IMR-90 (cell line): ENCODE data around the gene NR2C1. TPM values are rescaled to one million over a fixed set of nuclear protein-coding genes. Genes with fewer than 3 reads are reported as not detected.

ENCODE experiments used
- ATAC-seq: fragments of 200-7000 bp; cut with Tn5 transposase; 2 replicates; pipeline ENCODE4 v1.9.1; 2020; ENCODE audit warnings: low read depth, mild to moderate bottlenecking, moderate library complexity
- BruUV-seq: library from RNA; stranded (reverse); fragments of 400-500 nt; replicated peaks from 2 replicates; lab custom pipeline; 2021; lab: Mats Ljungman, UMichigan
- CTCF ChIA-PET: fragments of 300-600 bp; formaldehyde crosslinking; extraction: SDS; loops from one replicate; lab custom pipeline; 2021; ENCODE audit warnings: antibody characterized with exemption; lab: Yijun Ruan, JAX
- POLR2A ChIA-PET: fragments of 300-600 bp; sonication (Branson Sonifier 250); formaldehyde crosslinking; loops from one replicate; lab custom pipeline; 2022; ENCODE audit warnings: antibody characterized with exemption; ENCODE audit not compliant: unreplicated experiment; lab: Charles Lee
- DNase-seq: peaks from one replicate; pipeline ENCODE4 v3.0.0; 2013
- H2AFZ ChIP-seq: replicated peaks from 2 replicates; pipeline ENCODE3; 2013; ENCODE audit warnings: low read length, mild to moderate bottlenecking; ENCODE audit not compliant: poor library complexity
- H2AK5ac ChIP-seq: 2 replicates; pipeline ENCODE4 v1.6.1; 2013; ENCODE audit warnings: low read depth, low read length, inconsistent platforms
- H2AK9ac ChIP-seq: replicated peaks from 2 replicates; pipeline ENCODE3; 2013; ENCODE audit warnings: mild to moderate bottlenecking, low read depth, low read length, moderate library complexity; ENCODE audit not compliant: poor library complexity
- H2BK120ac ChIP-seq: 2 replicates; pipeline ENCODE4 v1.6.1; 2013; ENCODE audit warnings: low read depth, low read length, inconsistent platforms
- H2BK15ac ChIP-seq: 3 replicates; pipeline ENCODE4 v1.6.1; 2013; ENCODE audit warnings: low read depth, low read length, inconsistent platforms
- H2BK20ac ChIP-seq: 2 replicates; pipeline ENCODE4 v1.6.1; 2013; ENCODE audit warnings: low read depth, mild to moderate bottlenecking, inconsistent platforms, low read length, moderate library complexity
- H2BK5ac ChIP-seq: 2 replicates; pipeline ENCODE4 v1.6.1; 2013; ENCODE audit warnings: mild to moderate bottlenecking, low read depth, low read length, inconsistent platforms; ENCODE audit not compliant: poor library complexity, severe bottlenecking
- H3K14ac ChIP-seq: replicated peaks from 2 replicates; pipeline ENCODE4 v1.6.1; 2013; ENCODE audit warnings: low read depth, low read length, inconsistent platforms
- H3K18ac ChIP-seq: 2 replicates; pipeline ENCODE4 v1.6.1; 2013; ENCODE audit warnings: low read depth, low read length, control low read depth
- H3K23ac ChIP-seq: 2 replicates; pipeline ENCODE4 v1.6.1; 2013; ENCODE audit warnings: low read depth, low read length, inconsistent platforms
- H3K27ac ChIP-seq: 2 replicates; pipeline ENCODE4 v1.5.1; 2013; ENCODE audit warnings: mild to moderate bottlenecking, control low read depth, low read length; ENCODE audit not compliant: insufficient read depth
- H3K27me3 ChIP-seq: 2 replicates; pipeline ENCODE4 v1.6.1; 2013; ENCODE audit warnings: low read length; ENCODE audit not compliant: control insufficient read depth, insufficient read depth
- H3K36me3 ChIP-seq: 2 replicates; pipeline ENCODE4 v1.6.1; 2013; ENCODE audit warnings: low read length, mixed read lengths; ENCODE audit not compliant: control insufficient read depth, insufficient read depth
- H3K4ac ChIP-seq: 2 replicates; pipeline ENCODE4 v1.6.1; 2013; ENCODE audit warnings: low read depth, low read length, inconsistent platforms
- H3K4me1 ChIP-seq: 2 replicates; pipeline ENCODE4 v1.6.1; 2013; ENCODE audit warnings: low read length, mixed read lengths; ENCODE audit not compliant: control insufficient read depth, insufficient read depth
- H3K4me2 ChIP-seq: 2 replicates; pipeline ENCODE4 v1.6.1; 2013; ENCODE audit warnings: low read depth, mild to moderate bottlenecking, control low read depth, low read length, moderate library complexity
- H3K4me3 ChIP-seq: 2 replicates; pipeline ENCODE4 v1.5.1; 2013; ENCODE audit warnings: low read depth, mild to moderate bottlenecking, control low read depth, low read length, moderate library complexity; ENCODE audit not compliant: insufficient read depth
- H3K56ac ChIP-seq: 2 replicates; pipeline ENCODE4 v1.6.1; 2013; ENCODE audit warnings: low read length, inconsistent platforms; ENCODE audit not compliant: insufficient read depth; ENCODE audit errors: extremely low read depth
- H3K79me1 ChIP-seq, 2 experiments: 2 replicates each; pipeline ENCODE4 v1.6.1; 2013; ENCODE audit warnings: low read length in 2 of 2, inconsistent platforms in 1 of 2, low read depth in 1 of 2
- H3K9ac ChIP-seq: 2 replicates; pipeline ENCODE4 v1.6.1; 2013; ENCODE audit warnings: low read depth, low read length, control low read depth
- H3K9me1 ChIP-seq: 2 replicates; pipeline ENCODE4 v1.6.1; 2013; ENCODE audit warnings: low read length, inconsistent platforms; ENCODE audit not compliant: insufficient read depth
- H3K9me3 ChIP-seq: 2 replicates; pipeline ENCODE4 v1.6.1; 2013; ENCODE audit warnings: low read length; ENCODE audit not compliant: control insufficient read depth, insufficient read depth
- H4K20me1 ChIP-seq: 2 replicates; pipeline ENCODE4 v1.6.1; 2013; ENCODE audit warnings: low read length, inconsistent platforms; ENCODE audit not compliant: insufficient read depth
- H4K5ac ChIP-seq: 2 replicates; pipeline ENCODE4 v1.6.1; 2013; ENCODE audit warnings: mild to moderate bottlenecking, low read depth, low read length, control low read depth
- H4K8ac ChIP-seq, 2 experiments: 2 replicates each; pipeline ENCODE4 v1.6.1; 2013; ENCODE audit warnings: low read depth in 2 of 2, low read length in 2 of 2, control low read depth in 1 of 2, inconsistent platforms in 1 of 2
- H4K91ac ChIP-seq: 2 replicates; pipeline ENCODE4 v1.6.1; 2013; ENCODE audit warnings: low read depth, low read length, inconsistent platforms; ENCODE audit not compliant: insufficient read depth
- BHLHE40 ChIP-seq: fragments of 150-350 bp; IDR thresholded peaks from 2 replicates; pipeline ENCODE4 v1.6.1; 2016; ENCODE audit warnings: mild to moderate bottlenecking, low read depth, low read length
- CEBPB ChIP-seq: IDR thresholded peaks from 2 replicates; pipeline ENCODE4 v1.6.1; 2012; ENCODE audit warnings: low read depth, low read length, improper control_type of control experiment
- CHD1 ChIP-seq: IDR thresholded peaks from 2 replicates; pipeline ENCODE4 v1.6.1; 2012; ENCODE audit warnings: low read depth, low read length, improper control_type of control experiment
- FOS ChIP-seq: fragments of 150-350 bp; IDR thresholded peaks from 2 replicates; pipeline ENCODE4 v1.6.1; 2016; ENCODE audit warnings: low read depth, low read length
- MAFK ChIP-seq: IDR thresholded peaks from 2 replicates; pipeline ENCODE4 v1.6.1; 2012; ENCODE audit warnings: low read depth, low read length, improper control_type of control experiment
- MAZ ChIP-seq: IDR thresholded peaks from 2 replicates; pipeline ENCODE4 v1.6.1; 2012; ENCODE audit warnings: low read depth, mild to moderate bottlenecking, low read length, improper control_type of control experiment, moderate library complexity, borderline replicate concordance
- MXI1 ChIP-seq: IDR thresholded peaks from 2 replicates; pipeline ENCODE4 v1.6.1; 2012; ENCODE audit warnings: low read depth, mild to moderate bottlenecking, low read length, moderate library complexity, borderline replicate concordance
- NFE2L2 ChIP-seq: fragments of 150-350 bp; IDR thresholded peaks from 2 replicates; pipeline ENCODE4 v1.6.1; 2016; ENCODE audit warnings: low read depth, mild to moderate bottlenecking, low read length
- RAD21 ChIP-seq: IDR thresholded peaks from 2 replicates; pipeline ENCODE4 v1.6.1; 2012; ENCODE audit warnings: low read length, improper control_type of control experiment
- RCOR1 ChIP-seq: IDR thresholded peaks from 2 replicates; pipeline ENCODE4 v1.6.1; 2012; ENCODE audit warnings: mild to moderate bottlenecking, low read length, improper control_type of control experiment; ENCODE audit not compliant: insufficient replicate concordance
- RFX5 ChIP-seq: IDR thresholded peaks from 2 replicates; pipeline ENCODE4 v1.8.0; 2012; ENCODE audit warnings: low read depth, mild to moderate bottlenecking, low read length, moderate library complexity
- SMC3 ChIP-seq: fragments of 150-350 bp; IDR thresholded peaks from 2 replicates; pipeline ENCODE4 v1.6.1; 2016; ENCODE audit warnings: low read depth, mild to moderate bottlenecking, antibody characterized with exemption, low read length, moderate library complexity
- WGBS, 2 experiments: methylation state at CpG; one replicate each; pipeline versions ENCODE4 v1.1.5 to v1.1.7; 2013; ENCODE audit warnings: missing lambda C conversion rate in 2 of 2; ENCODE audit not compliant: insufficient read length in 1 of 2; ENCODE audit errors: extremely low coverage in 2 of 2; 5-methylcytosine and 5-hydroxymethylcytosine counted together
- dilution Hi-C: fragments of 300-500 bp; cut with HindIII; formaldehyde crosslinking; loops from one replicate; pipeline ENCODE4 v1.14.3; 2018; ENCODE audit warnings: low sequenced_read_pairs; ENCODE audit not compliant: unreplicated experiment
- in situ Hi-C: fragments of 300-500 bp; cut with MboI; formaldehyde crosslinking; loops from 3 replicates; pipeline ENCODE4 v1.14.3; 2019; ENCODE audit warnings: low sequenced_read_pairs, inconsistent platforms, mixed read lengths
- intact Hi-C: fragments of 100-400 bp; cut with micrococcal nuclease; formaldehyde crosslinking; loops from 2 replicates; pipeline ENCODE4 v1.10.0; 2022
- polyA plus RNA-seq, 3 experiments: library from polyadenylated mRNA; depleted of rRNA; stranded (reverse); fragments of >200 nt; gene quantifications; 2 replicates each; pipeline ENCODE4 v1.2.3, GENCODE V29; 2012; ENCODE audit warnings: low replicate concordance in 1 of 3
- total RNA-seq: library from RNA; depleted of rRNA; stranded (reverse); fragments of >200 nt; gene quantifications from 2 replicates; pipeline ENCODE4 v1.2.3, GENCODE V29; 2012
- TF ChIP-seq, protein P1 (sequence below): fragments of 150-350 bp; IDR thresholded peaks from 2 replicates; pipeline ENCODE4 v1.6.1; 2017; ENCODE audit warnings: mild to moderate bottlenecking, antibody characterized with exemption, low read length, low read depth
- TF ChIP-seq, protein P2 (sequence below): conservative IDR thresholded peaks from 2 replicates; pipeline ENCODE4 v1.5.1; 2012; ENCODE audit warnings: mild to moderate bottlenecking, low read depth, low read length, improper control_type of control experiment
- TF ChIP-seq, protein P3 (sequence below): fragments of 150-350 bp; IDR thresholded peaks from 2 replicates; pipeline ENCODE4 v1.6.1; 2016; ENCODE audit warnings: low read depth, mild to moderate bottlenecking, low read length, moderate library complexity, borderline replicate concordance

The NR2C1 gene
- total and polyA plus RNA-seq, 2 of the 4 experiments (the other 2 are of a cell fraction), result 12.7 to 14.1 TPM

DNA sequence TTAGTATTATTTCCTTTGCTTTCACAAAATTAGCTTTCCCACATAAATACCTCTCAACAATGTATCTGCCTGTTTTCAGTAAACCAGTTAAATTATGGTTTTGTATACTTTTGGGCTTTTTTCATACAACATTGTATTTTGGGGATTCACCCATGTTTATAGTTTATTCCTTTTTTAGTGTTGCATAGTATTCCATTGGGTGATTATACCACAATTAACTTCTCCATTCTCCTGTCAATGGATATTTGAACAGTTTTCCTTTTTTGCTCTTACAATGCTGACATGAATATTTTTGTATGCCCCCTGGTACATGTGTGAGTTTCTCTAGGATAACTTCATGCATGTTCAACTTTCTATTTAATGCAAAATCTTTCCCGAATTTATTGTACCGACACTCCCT lies 57.3 kb downstream of the NR2C1 start:
- H3K4me1 ChIP-seq, result no peaks in the 10 kb centered on the region
- H3K79me1 ChIP-seq, result no peaks in the 10 kb centered on the region
- H3K4me2 ChIP-seq, result no peak overlapping the region
- H3K23ac ChIP-seq, result no peak overlapping the region
- no TSS peak for BruUV-seq
- no peak overlapping the region for H4K5ac ChIP-seq
- no peak overlapping the region for H3K56ac ChIP-seq
- H3K9ac ChIP-seq, result no peak overlapping the region
- no peaks in the 10 kb centered on the region for H3K27me3 ChIP-seq
- H3K9me1 ChIP-seq, result no peaks in the 10 kb centered on the region
- POLR2A ChIA-PET, result no interaction called here
- CTCF ChIA-PET, result no interaction called here
- H2BK5ac ChIP-seq, result no peak overlapping the region
- no peak overlapping the region for H2AK9ac ChIP-seq
- in situ Hi-C loops (no loop called here), dilution Hi-C loops (no loop called here), intact Hi-C loops (no loop called here)
- ATAC-seq (no peak), DNase-seq (no peak)
- no peak overlapping the region for H4K91ac ChIP-seq
- no peaks in the 10 kb centered on the region; the same call in 1 of the 2 replicates for H3K36me3 ChIP-seq
- no peak overlapping the region for H3K27ac ChIP-seq
- no peak overlapping the region for H3K4ac ChIP-seq
- H2AFZ ChIP-seq, result no peak overlapping the region
- no peaks in the 10 kb centered on the region for H3K9me3 ChIP-seq
- H3K18ac ChIP-seq, result no peak overlapping the region
- no peak overlapping the region for H2BK120ac ChIP-seq
- no peak overlapping the region for H2BK15ac ChIP-seq
- no peak overlapping the region for H4K8ac ChIP-seq
- H3K4me3 ChIP-seq, result no peak overlapping the region
- no peak overlapping the region for H2BK20ac ChIP-seq
- TF ChIP-seq SMC3, result no peak
- TF ChIP-seq MXI1, result no peak
- no peak for TF ChIP-seq CHD1
- TF ChIP-seq, protein P1, sequence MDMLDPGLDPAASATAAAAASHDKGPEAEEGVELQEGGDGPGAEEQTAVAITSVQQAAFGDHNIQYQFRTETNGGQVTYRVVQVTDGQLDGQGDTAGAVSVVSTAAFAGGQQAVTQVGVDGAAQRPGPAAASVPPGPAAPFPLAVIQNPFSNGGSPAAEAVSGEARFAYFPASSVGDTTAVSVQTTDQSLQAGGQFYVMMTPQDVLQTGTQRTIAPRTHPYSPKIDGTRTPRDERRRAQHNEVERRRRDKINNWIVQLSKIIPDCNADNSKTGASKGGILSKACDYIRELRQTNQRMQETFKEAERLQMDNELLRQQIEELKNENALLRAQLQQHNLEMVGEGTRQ, result no peak
- TF ChIP-seq, protein P2, sequence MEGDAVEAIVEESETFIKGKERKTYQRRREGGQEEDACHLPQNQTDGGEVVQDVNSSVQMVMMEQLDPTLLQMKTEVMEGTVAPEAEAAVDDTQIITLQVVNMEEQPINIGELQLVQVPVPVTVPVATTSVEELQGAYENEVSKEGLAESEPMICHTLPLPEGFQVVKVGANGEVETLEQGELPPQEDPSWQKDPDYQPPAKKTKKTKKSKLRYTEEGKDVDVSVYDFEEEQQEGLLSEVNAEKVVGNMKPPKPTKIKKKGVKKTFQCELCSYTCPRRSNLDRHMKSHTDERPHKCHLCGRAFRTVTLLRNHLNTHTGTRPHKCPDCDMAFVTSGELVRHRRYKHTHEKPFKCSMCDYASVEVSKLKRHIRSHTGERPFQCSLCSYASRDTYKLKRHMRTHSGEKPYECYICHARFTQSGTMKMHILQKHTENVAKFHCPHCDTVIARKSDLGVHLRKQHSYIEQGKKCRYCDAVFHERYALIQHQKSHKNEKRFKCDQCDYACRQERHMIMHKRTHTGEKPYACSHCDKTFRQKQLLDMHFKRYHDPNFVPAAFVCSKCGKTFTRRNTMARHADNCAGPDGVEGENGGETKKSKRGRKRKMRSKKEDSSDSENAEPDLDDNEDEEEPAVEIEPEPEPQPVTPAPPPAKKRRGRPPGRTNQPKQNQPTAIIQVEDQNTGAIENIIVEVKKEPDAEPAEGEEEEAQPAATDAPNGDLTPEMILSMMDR, result no peak
- TF ChIP-seq CEBPB, result no peak
- no peak for TF ChIP-seq RCOR1
- no peak for TF ChIP-seq MAFK
- no peak for TF ChIP-seq RAD21
- no peak for TF ChIP-seq BHLHE40
- TF ChIP-seq, protein P3, sequence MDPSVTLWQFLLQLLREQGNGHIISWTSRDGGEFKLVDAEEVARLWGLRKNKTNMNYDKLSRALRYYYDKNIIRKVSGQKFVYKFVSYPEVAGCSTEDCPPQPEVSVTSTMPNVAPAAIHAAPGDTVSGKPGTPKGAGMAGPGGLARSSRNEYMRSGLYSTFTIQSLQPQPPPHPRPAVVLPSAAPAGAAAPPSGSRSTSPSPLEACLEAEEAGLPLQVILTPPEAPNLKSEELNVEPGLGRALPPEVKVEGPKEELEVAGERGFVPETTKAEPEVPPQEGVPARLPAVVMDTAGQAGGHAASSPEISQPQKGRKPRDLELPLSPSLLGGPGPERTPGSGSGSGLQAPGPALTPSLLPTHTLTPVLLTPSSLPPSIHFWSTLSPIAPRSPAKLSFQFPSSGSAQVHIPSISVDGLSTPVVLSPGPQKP, result no peak
- no peak for TF ChIP-seq FOS
- TF ChIP-seq RFX5, result no peak
- TF ChIP-seq MAZ, result no peak
- no peak for TF ChIP-seq NFE2L2
- WGBS, 2 experiments, result no CpG with 5 or more reads among the region's 2 CpGs
- no peak overlapping the region for H2AK5ac ChIP-seq
- H3K14ac ChIP-seq, result no peak overlapping the region
- no peaks in the 10 kb centered on the region for H4K20me1 ChIP-seq
